Measurements from ENCODE around the gene MRPL49. TPM values are rescaled to one million over a fixed set of nuclear protein-coding genes. Genes with fewer than 3 reads are reported as not detected.
A peak's percentile ranks its signal among the peaks of the same experiment; 100 is the strongest.
"Not testable (repeated sequence)": the region's sequence is repeated elsewhere in the genome, so short reads cannot be mapped to it uniquely, and the experiment has no call there.

The MRPL49 gene
- total RNA-seq, 1 experiment from 2014 or later, result 52.8 TPM

DNA sequence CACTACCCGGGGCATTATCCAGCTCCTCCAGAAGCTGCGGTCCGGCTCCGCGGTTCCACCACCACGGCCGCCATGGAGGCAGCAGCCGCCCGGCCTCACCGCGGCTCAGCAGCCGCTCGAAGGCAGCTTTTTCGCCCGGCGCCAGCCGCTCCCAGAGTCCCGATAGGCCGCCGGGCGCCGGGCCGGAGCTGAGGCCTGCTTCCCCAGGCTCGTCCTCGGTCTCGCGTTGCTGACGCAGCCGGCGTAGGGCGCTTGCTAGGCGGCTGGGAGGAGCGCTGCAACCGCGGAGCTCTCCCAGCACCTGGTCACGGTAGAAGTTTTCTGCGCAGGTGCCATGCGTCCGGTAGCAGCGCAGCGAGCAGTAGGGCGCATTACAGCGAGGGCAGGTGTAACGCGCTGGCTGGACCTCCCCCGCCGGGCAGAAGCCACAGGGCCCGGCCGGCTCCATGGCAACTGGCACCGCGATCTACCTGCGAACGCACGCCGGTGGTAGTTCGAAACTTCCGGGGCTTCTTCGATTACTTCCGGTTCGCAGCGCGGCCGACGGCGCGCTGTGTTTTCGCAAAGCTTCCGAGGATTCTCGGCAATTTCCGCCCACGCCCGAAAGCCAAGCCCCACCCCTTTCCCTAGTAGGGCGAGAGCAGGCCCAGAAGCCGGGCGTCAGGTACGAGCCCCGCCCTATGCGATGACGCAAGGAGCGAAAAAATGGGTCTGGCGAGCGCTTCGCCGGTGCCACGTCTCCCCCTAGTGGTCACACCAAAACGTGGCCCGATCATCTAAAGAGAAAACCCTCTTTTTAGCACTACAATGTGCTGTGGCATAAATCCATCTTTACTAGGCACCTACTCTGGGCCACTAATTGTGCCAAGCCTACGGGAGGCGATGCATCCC, 4.7 kb upstream of the MRPL49 start, which contains the start of gene ZNHIT2:
Gene ZNHIT2, minus strand, starts transcription at position 496 of the 891 bp plus-strand sequence. Its CDS starts 48 bp downstream, at position 448.
- peak; percentile 96 for DNase-seq (ENCODE audit: low spot score)

- DNase-seq (ENCODE audit: low spot score), result no peak
These were observed 3.9 kb upstream of the MRPL49 start for GRCh38 chr11:65118097-65118837.

GRCh38 chr11:65118891-65119669, 3.0 kb upstream of the MRPL49 start:
- DNase-seq (ENCODE audit: low spot score), result not testable (repeated sequence)

DNA sequence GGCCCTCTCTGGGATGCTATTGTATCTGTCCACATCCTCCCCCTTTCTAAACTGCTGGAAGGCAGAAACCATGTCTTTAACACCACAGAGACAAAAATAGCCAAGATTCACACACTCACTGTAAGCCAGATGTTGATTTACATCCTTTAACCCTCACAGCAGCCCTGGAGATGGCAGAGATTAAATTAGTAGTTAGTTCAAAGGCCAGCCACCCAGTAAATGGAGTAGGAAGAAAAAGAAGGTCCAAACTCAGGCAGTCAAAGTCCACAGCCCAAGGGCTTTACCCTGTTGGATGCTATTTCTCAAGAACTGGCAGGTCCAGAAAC, 2.5 kb upstream of the MRPL49 start:
- no peak for DNase-seq (ENCODE audit: low spot score)

- DNase-seq (ENCODE audit: low spot score), result no peak
These were observed 1.3 kb upstream of the MRPL49 start for GRCh38 chr11:65120831-65121230.

GRCh38 chr11:65121447-65121864, 665 bp upstream of the MRPL49 start:
- DNase-seq (ENCODE audit: low spot score), result no peak

- no peak for DNase-seq (ENCODE audit: low spot score)
These were observed 2.5 kb downstream of the MRPL49 start for GRCh38 chr11:65124480-65125196.

GRCh38 chr11:65125197-65126056, 3.3 kb downstream of the MRPL49 start:
- DNase-seq (ENCODE audit: low spot score), result no peak

GRCh38 chr11:65126624-65127274, 4.6 kb downstream of the MRPL49 start:
- DNase-seq (ENCODE audit: low spot score), result no peak

GRCh38 chr11:65127473-65128181, 5.5 kb downstream of the MRPL49 start:
- DNase-seq (ENCODE audit: low spot score), result no peak

- no peak for DNase-seq (ENCODE audit: low spot score)
These were observed 6.3 kb downstream of the MRPL49 start for GRCh38 chr11:65128182-65129145.

- DNase-seq (ENCODE audit: low spot score), result no peak
These were observed 7.7 kb downstream of the MRPL49 start for GRCh38 chr11:65129649-65130441.

DNA sequence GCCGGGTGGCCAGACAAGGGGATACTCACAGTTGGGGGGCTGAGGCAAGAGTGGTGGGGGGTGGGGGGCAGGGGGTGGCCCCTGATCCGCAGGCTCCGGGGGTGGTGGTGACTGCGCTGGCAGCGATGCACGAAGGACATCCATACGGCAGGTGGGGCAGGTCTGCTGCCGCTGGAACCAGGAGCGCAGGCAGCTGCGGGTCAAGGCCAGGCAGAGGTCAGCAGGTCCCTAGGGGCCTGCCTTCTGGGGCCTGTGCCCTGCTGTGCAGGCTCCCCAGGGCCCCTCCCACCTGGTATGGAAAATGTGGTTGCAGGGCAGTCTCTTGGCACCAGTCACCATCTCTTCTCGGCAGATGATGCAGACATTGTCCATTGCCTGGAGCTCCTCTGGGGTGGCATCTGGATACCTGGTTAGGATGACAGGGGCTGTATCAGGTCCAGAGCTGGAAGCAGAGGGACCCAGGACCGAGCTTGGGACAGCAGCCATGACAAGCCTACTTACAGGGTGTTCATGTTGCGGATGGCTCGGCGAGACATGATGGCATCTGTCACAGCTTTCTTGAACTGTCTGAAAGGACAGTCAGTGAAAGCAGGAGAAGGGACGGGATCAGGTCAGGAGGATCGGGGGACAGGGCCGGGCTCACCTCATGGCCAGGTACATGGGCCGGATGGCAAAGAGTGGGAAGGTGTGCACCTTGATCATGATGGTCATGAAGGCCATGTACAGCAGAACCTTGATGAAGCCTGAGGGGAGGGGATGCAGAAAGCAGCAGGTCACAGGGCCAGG, 8.7 kb downstream of the MRPL49 start:
- no peak for DNase-seq (ENCODE audit: low spot score)

DNA sequence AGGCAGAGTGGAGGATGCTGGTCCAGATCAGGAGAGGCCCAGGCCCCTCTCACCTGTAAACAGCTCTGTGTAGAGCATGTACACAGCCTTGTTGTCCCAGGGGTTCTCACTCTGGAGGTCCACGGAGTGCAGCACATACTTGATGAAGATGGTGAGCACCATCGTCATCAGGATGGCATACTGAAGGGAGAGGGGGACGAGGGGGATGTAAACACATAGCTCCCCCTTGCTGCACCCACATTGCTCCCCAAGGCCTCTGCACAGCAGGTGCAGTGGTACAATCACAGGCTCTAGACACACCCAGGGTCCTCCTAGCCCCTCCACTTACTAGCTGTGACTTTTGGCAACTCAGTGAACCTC, 9.3 kb downstream of the MRPL49 start:
- DNase-seq (ENCODE audit: low spot score), result no peak

GRCh38 chr11:65131895-65132237, 9.7 kb downstream of the MRPL49 start:
- DNase-seq (ENCODE audit: low spot score), result no peak

- DNase-seq (ENCODE audit: low spot score), result no peak
These were observed 10.3 kb downstream of the MRPL49 start for GRCh38 chr11:65132238-65132987.
